RPMI7951 (cell line): ENCODE data around the gene ZSWIM6. TPM values are rescaled to one million over a fixed set of nuclear protein-coding genes. Genes with fewer than 3 reads are reported as not detected.

Experiments used
- DNase-seq: peaks from one replicate; pipeline ENCODE4 v3.0.0-alpha.2; 2012; ENCODE audit warnings: low read depth
- total RNA-seq: library from RNA; depleted of rRNA; stranded (reverse); fragments of >200 nt; shearing (Covaris generic); gene quantifications from 2 replicates; pipeline ENCODE4 v1.2.3, GENCODE V29; 2014; rRNA removed

The ZSWIM6 gene
- total RNA-seq, 1 experiment from 2014 or later: 5.0 TPM

GRCh38 chr5:61591859-61592258 is 259.8 kb downstream of the ZSWIM6 start:
- DNase-seq: no peak

GRCh38 chr5:61595426-61595825 is 263.4 kb downstream of the ZSWIM6 start:
- DNase-seq: no peak

Other genes with a start within 250 kb of the ZSWIM6 start
- gene SMIM15, start 169.8 kb upstream of the ZSWIM6 start, total RNA-seq: 41.1 and 51.4 TPM in 2 replicates